A549 treated with GW870086 at 1 μM for 4 hours (cell line): Measurements from ENCODE around the gene DCST1. TPM values are rescaled to one million over a fixed set of nuclear protein-coding genes. Genes with fewer than 3 reads are reported as not detected.

Experiments
- total RNA-seq: library from RNA; stranded (reverse); fragments of 200-300 nt; extraction: Qiagen RNA extraction; gene quantifications from 5 replicates; pipeline ENCODE4 v1.2.3, GENCODE V29; 2022; ENCODE audit warnings: low read depth

The DCST1 gene
- not detected in 5 replicates for total RNA-seq

GRCh38 chr1:155033524-155033923, at the start of gene DCST1, which contains the start of gene DCST2:
DCST1 (plus strand) TSS chr1:155033824; CDS start chr1:155034037, 213 bp downstream.
DCST2 (minus strand) TSS chr1:155033781; CDS start chr1:155033701, 80 bp downstream.

GRCh38 chr1:154993572-154994268, 39.9 kb upstream of the DCST1 start, which contains the start of gene LENEP:
LENEP (plus strand) TSS chr1:154993586; CDS start chr1:154993608, 22 bp downstream.

GRCh38 chr1:155002464-155003226, 31.0 kb upstream of the DCST1 start, which contains the start of gene ZBTB7B:
ZBTB7B (plus strand) TSS chr1:155002802; CDS start chr1:155014661, 11,859 bp downstream.

GRCh38 chr1:155050560-155051341, 17.1 kb downstream of the DCST1 start, which contains the start of gene ADAM15:
ADAM15 (plus strand) TSS chr1:155051316; CDS start chr1:155051387, 71 bp downstream.

GRCh38 chr1:155063550-155064110, 30.0 kb downstream of the DCST1 start, which contains the start of gene EFNA4:
EFNA4 (plus strand) TSS chr1:155063740; CDS start chr1:155063824, 84 bp downstream.

GRCh38 chr1:155078469-155079209, 45.0 kb downstream of the DCST1 start, which contains the start of gene EFNA3:
EFNA3 (plus strand) TSS chr1:155078837; CDS start chr1:155078942, 105 bp downstream.

Other genes with a start within 250 kb of the DCST1 start
- 0.02 to 0.19 TPM (median 0.07 TPM) in 4 of 5 replicates, not detected in the other for gene KCNN3, start 163.5 kb upstream of the DCST1 start, total RNA-seq
- 38.8 to 45.1 TPM (median 42.1 TPM) in 5 replicates for gene PMVK, start 97.1 kb upstream of the DCST1 start, total RNA-seq
- gene PBXIP1, start 77.7 kb upstream of the DCST1 start, total RNA-seq = 13.0 to 14.6 TPM (median 13.5 TPM) in 5 replicates
- 19.4 to 22.3 TPM (median 21.6 TPM) in 5 replicates for gene PYGO2, start 72.0 kb upstream of the DCST1 start, total RNA-seq
- 199 to 255 TPM (median 244 TPM) in 5 replicates for gene SHC1, start 63.1 kb upstream of the DCST1 start, total RNA-seq
- 304 to 367 TPM (median 343 TPM) in 5 replicates for gene CKS1B, start 59.1 kb upstream of the DCST1 start, total RNA-seq
- 39.8 to 46.3 TPM (median 44.9 TPM) in 5 replicates for gene FLAD1, start 50.5 kb upstream of the DCST1 start, total RNA-seq
- 0.23 TPM in 1 of 5 replicates, not detected in the others for gene LENEP, start 40.2 kb upstream of the DCST1 start, total RNA-seq
- gene ZBTB7B, start 31.0 kb upstream of the DCST1 start, total RNA-seq = 34.1 to 46.4 TPM (median 45.7 TPM) in 5 replicates
- gene DCST2, start within 50 bp of the DCST1 start, total RNA-seq = 0.17 to 0.80 TPM (median 0.29 TPM) in 5 replicates
- gene ADAM15, start 17.5 kb downstream of the DCST1 start, total RNA-seq = 72.3 to 103 TPM (median 97.2 TPM) in 5 replicates
- 12.2 to 13.0 TPM (median 12.4 TPM) in 5 replicates for gene EFNA4, start 29.9 kb downstream of the DCST1 start, total RNA-seq
- 6.9 to 11.0 TPM (median 10.3 TPM) in 5 replicates for gene EFNA3, start 45.0 kb downstream of the DCST1 start, total RNA-seq
- 23.0 to 32.0 TPM (median 28.5 TPM) in 5 replicates for gene EFNA1, start 94.1 kb downstream of the DCST1 start, total RNA-seq
- gene SLC50A1, start 102.0 kb downstream of the DCST1 start, total RNA-seq = 30.2 to 37.7 TPM (median 35.4 TPM) in 5 replicates
- gene DPM3, start 106.7 kb downstream of the DCST1 start, total RNA-seq = 69.8 to 112 TPM (median 98.4 TPM) in 5 replicates
- 222 to 262 TPM (median 235 TPM) in 5 replicates for gene KRTCAP2, start 139.5 kb downstream of the DCST1 start, total RNA-seq
- 1.8 to 2.9 TPM (median 2.6 TPM) in 5 replicates for gene TRIM46, start 140.0 kb downstream of the DCST1 start, total RNA-seq
- 6.0 to 10.7 TPM (median 8.4 TPM) in 5 replicates for gene THBS3, start 174.1 kb downstream of the DCST1 start, total RNA-seq
- 65.8 to 81.8 TPM (median 76.1 TPM) in 5 replicates for gene MTX1, start 174.9 kb downstream of the DCST1 start, total RNA-seq
- gene ENTREP3, start 221.7 kb downstream of the DCST1 start, total RNA-seq = 26.5 to 34.2 TPM (median 33.7 TPM) in 5 replicates
- 99.5 to 134 TPM (median 118 TPM) in 5 replicates for gene SCAMP3, start 228.5 kb downstream of the DCST1 start, total RNA-seq
- gene CLK2, start 239.7 kb downstream of the DCST1 start, total RNA-seq = 21.2 to 25.1 TPM (median 23.8 TPM) in 5 replicates
- 3.2 to 6.4 TPM (median 5.2 TPM) in 5 replicates for gene HCN3, start 243.6 kb downstream of the DCST1 start, total RNA-seq